HepG2 (cell line): ENCODE measurements around the gene KLHDC4. TPM values are rescaled to one million over a fixed set of nuclear protein-coding genes. Genes with fewer than 3 reads are reported as not detected.

Experiments
- ARID4A ChIP-seq: sonication (generic); formaldehyde crosslinking; IDR thresholded peaks from 2 replicates; pipeline ENCODE4 v1.5.0; 2020; ENCODE audit warnings: mild to moderate bottlenecking, missing genetic modification reagents, borderline replicate concordance
- ATF4 ChIP-seq, 2 experiments: fragments of 450-650 bp in 1 of 2; sonication (generic) in 1 of 2; formaldehyde crosslinking; IDR thresholded peaks; 2 replicates each; pipeline versions ENCODE4 v1.5.0 to v1.8.0; 2020 to 2022; ENCODE audit warnings: mild to moderate bottlenecking in 1 of 2, missing genetic modification reagents in 1 of 2
- CAMTA2 ChIP-seq: sonication (generic); formaldehyde crosslinking; IDR thresholded peaks from 2 replicates; pipeline ENCODE4 v1.4.0; 2020; ENCODE audit warnings: mild to moderate bottlenecking, missing genetic modification reagents, borderline replicate concordance
- CHCHD3 ChIP-seq: sonication (generic); formaldehyde crosslinking; IDR thresholded peaks from 2 replicates; pipeline ENCODE4 v1.8.0; 2022; ENCODE audit warnings: mild to moderate bottlenecking, missing genetic modification reagents, moderate library complexity
- EHMT2 ChIP-seq: fragments of 200-600 bp; sonication (generic); IDR thresholded peaks from 2 replicates; pipeline ENCODE4 v1.7.0; 2017; ENCODE audit warnings: antibody characterized with exemption, low read depth, low read length, borderline replicate concordance
- FIP1L1 ChIP-seq: fragments of 200-400 bp; formaldehyde crosslinking; IDR thresholded peaks from 2 replicates; pipeline ENCODE4 v1.6.1; 2018; ENCODE audit warnings: low read depth, mild to moderate bottlenecking, low read length, moderate library complexity, borderline replicate concordance; ENCODE audit not compliant: insufficient read depth
- KLF6 ChIP-seq: IDR thresholded peaks from 2 replicates; pipeline ENCODE4 v1.8.0; 2016; ENCODE audit warnings: missing biosample characterization, missing genetic modification reagents
- KMT2A ChIP-seq: sonication (generic); formaldehyde crosslinking; IDR thresholded peaks from 2 replicates; pipeline ENCODE4 v1.4.0; 2020; ENCODE audit warnings: missing genetic modification reagents
- LCORL ChIP-seq, 2 experiments: fragments of 450-650 bp in 1 of 2; sonication (generic) in 1 of 2; formaldehyde crosslinking in 1 of 2; IDR thresholded peaks; 2 replicates each; pipeline versions ENCODE4 v1.5.0 to v1.6.1; 2017 to 2020; ENCODE audit warnings: antibody characterized with exemption in 1 of 2, missing genetic modification reagents in 1 of 2
- NFE2L2 ChIP-seq: fragments of 150-350 bp; IDR thresholded peaks from 2 replicates; pipeline ENCODE4 v1.6.1; 2014; ENCODE audit warnings: low read length
- PATZ1 ChIP-seq: sonication (generic); formaldehyde crosslinking; IDR thresholded peaks from 2 replicates; pipeline ENCODE4 v1.4.0; 2020; ENCODE audit warnings: missing genetic modification reagents
- RARG ChIP-seq: sonication (generic); formaldehyde crosslinking; IDR thresholded peaks from 2 replicates; pipeline ENCODE4 v1.4.0; 2020; ENCODE audit warnings: low read depth, mild to moderate bottlenecking, missing genetic modification reagents
- SIX4 ChIP-seq: sonication (generic); formaldehyde crosslinking; IDR thresholded peaks from 2 replicates; pipeline ENCODE4 v1.4.0; 2020; ENCODE audit warnings: missing genetic modification reagents
- ZNF275 ChIP-seq: sonication (generic); formaldehyde crosslinking; IDR thresholded peaks from 2 replicates; pipeline ENCODE4 v1.8.0; 2022; ENCODE audit warnings: missing genetic modification reagents, mild to moderate bottlenecking, inconsistent platforms, borderline replicate concordance
- ZNF574 ChIP-seq: sonication (generic); formaldehyde crosslinking; IDR thresholded peaks from 2 replicates; pipeline ENCODE4 v1.4.0; 2020; ENCODE audit warnings: missing genetic modification reagents
- ZNF691 ChIP-seq: sonication (generic); formaldehyde crosslinking; IDR thresholded peaks from 2 replicates; pipeline ENCODE4 v1.4.0; 2020; ENCODE audit warnings: missing genetic modification reagents, low read depth, mild to moderate bottlenecking, borderline replicate concordance
- polyA plus RNA-seq, 8 experiments: library from polyadenylated mRNA; depleted of rRNA in 3 of 8; stranded (reverse) in 7 of 8; unstranded in 1 of 8; fragments of >200 nt; fragmentation: Illumina TruSeq in 4 of 8; extraction: Trizol in 4 of 8; gene quantifications; 2 replicates each; pipeline versions ENCODE4 v1.2.1 to v1.2.3, GENCODE V29; 2011 to 2016; ENCODE audit warnings: low read depth in 4 of 8, missing spikeins in 1 of 8, mixed read lengths in 1 of 8; ENCODE audit not compliant: insufficient read depth in 1 of 8
- total RNA-seq, 5 experiments: library from RNA; depleted of rRNA; stranded (reverse); fragments of >200 nt; fragmentation: Illumina TruSeq; extraction: Trizol; gene quantifications; 2 replicates each; pipeline ENCODE4 v1.2.3, GENCODE V29; 2016; ENCODE audit warnings: low read depth in 1 of 5

Gene KLHDC4
- total and polyA plus RNA-seq, 2 of the 13 experiments (the other 11 are each of a cell fraction or from before 2014, with no cell fraction given): 18.7 to 31.8 TPM

- no peak; the same call in 1 of the 2 replicates for TF ChIP-seq ARID4A
- TF ChIP-seq FIP1L1: no peak
- TF ChIP-seq LCORL (IDR thresholded peaks at IDR 0.05): no peak
- peak; percentile 54; the same call in 1 of the 2 replicates for TF ChIP-seq LCORL (CRISPR knock-in tag; IDR thresholded peaks at IDR 0.05)
- TF ChIP-seq RARG: no peak
- TF ChIP-seq CHCHD3 (CRISPR knock-in tag): no peak
- no peak for TF ChIP-seq CAMTA2
- TF ChIP-seq EHMT2: no peak
- TF ChIP-seq ZNF691 (CRISPR knock-in tag): no peak
- TF ChIP-seq NFE2L2: no peak
- TF ChIP-seq KMT2A (CRISPR knock-in tag): no peak
- TF ChIP-seq SIX4 (CRISPR knock-in tag): no peak
- TF ChIP-seq ZNF574: 0 out of 2 replicates have a peak, but pooled peaks have one; percentile 17
- TF ChIP-seq PATZ1 (CRISPR knock-in tag): peak; percentile 56
- peak in 1 of 2 experiments; percentile 43; a peak in 1 of 4 replicates for TF ChIP-seq ATF4 (CRISPR knock-in tag; IDR thresholded peaks at IDR 0.05)
- no peak for TF ChIP-seq KLF6 (CRISPR knock-in tag)
- no peak for TF ChIP-seq ZNF275
These were observed 46.4 kb upstream of the KLHDC4 start (continued) for GRCh38 chr16:87812200-87812656.
